GM23248 (cell line): ENCODE data around the gene NTNG1.

Source experiments
- EZH2 ChIP-seq: fragments of 200-600 bp; sonication (generic); IDR thresholded peaks from 2 replicates; pipeline ENCODE4 v1.6.1; 2018; ENCODE audit warnings: antibody characterized with exemption, mild to moderate bottlenecking; ENCODE audit not compliant: insufficient read depth, poor library complexity, severe bottlenecking
- EZH2phosphoT487 ChIP-seq: fragments of 200-600 bp; sonication (generic); IDR thresholded peaks from 2 replicates; pipeline ENCODE4 v1.6.1; 2018; ENCODE audit warnings: antibody characterized with exemption, moderate library complexity, mild to moderate bottlenecking, low read depth; ENCODE audit not compliant: insufficient read depth

- TF ChIP-seq EZH2: no peak
- TF ChIP-seq EZH2phosphoT487: no peak
Measured at GRCh38 chr1:107116306-107116790, 24.5 kb upstream of the NTNG1 start.
